Stimulated activated CD4-positive, alpha-beta T cell treated with anti-CD3 and anti-CD28 coated beads, Interleukin-2, amount 100 ng/mL, for 24 hours (primary cell): Measurements from ENCODE around the gene ADCY9.
"Not testable (repeated sequence)": the region's sequence is repeated elsewhere in the genome, so short reads cannot be mapped to it uniquely, and the experiment has no call there.

Experiments used
- DNase-seq, 2 donors: peaks; one replicate each; pipeline ENCODE4 v3.0.0-alpha.2; 2020

Gene ADCY9

DNA sequence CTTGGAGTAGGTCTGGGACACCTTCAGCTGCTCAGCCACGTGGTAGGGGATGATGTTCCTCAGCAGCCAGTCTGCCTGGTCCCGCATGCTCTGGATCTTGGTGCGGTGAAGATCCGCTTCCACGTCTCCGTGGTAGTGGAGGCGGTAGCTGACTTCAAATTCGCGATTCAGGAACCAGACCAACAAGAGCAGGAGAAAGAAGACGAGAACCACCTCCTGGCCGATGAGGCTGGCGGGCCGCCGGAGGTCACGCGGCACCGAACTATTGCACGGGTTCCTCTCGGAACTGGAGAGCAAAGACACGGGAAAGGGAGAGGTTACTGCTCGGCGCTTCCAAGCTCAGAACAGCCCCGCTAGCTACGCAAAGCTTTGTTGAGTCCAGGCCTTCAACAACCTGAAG is 149.6 kb downstream of the ADCY9 start:
- DNase-seq = no peak

DNA sequence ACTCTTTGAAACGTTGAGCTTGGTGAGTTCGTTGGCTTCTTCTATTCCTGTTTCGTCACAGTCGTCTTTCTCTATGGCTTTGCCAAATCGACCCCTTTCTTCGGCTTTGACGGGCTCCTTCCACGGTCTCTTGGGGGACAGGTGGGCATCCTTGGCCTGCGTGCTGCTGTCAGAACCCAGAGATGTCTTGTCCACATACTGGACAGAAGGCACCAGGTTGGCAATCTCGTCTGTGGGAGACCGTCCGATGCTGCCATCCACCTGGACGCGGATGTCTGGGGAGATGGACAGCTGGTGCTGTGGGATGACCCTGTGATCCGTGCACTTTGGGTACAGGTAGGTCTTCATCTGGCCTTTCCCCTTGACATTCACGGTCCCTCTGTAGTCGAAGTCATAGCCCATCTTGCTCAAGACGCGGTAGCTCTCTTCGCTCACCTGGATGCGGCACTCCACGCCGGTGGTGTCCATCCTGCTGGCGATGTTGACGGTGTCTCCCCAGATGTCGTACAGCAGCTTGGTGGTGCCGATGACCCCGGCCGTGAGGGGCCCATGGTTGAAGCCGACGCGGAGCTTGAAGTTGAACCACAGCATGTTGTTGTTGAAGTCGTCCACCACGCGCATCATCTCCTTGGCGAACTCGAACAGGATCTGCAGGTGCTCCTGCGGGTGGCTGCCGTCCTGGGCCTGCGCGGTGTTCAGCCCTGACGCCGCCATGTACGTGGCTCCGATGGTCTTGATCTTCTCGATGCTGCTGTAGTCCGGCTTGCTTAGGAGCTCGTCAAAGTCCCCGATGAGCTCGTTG is 150.3 kb downstream of the ADCY9 start:
- no peak for DNase-seq

DNA sequence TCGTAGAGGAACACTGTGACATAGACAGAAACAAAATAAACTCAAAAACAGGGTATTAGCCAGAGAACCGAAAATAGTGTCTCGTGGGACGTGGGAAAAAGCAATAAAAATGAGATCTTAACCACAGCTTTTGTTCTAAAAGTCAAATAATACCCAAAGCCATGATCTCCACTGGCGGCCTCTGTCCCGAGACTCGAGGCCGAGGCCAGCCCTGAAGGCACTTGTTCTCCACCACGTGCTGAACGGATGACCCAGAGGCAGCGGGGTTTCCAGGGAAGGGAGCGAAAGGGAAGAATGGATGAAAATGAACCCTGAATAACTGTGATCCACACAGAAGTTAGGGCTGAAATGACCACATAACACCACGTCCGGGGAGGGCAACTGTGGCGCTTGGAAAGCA is 150.9 kb downstream of the ADCY9 start:
- no peak for DNase-seq

- no peak for DNase-seq
Measured at GRCh38 chr16:3964686-3965290, 151.5 kb downstream of the ADCY9 start.

GRCh38 chr16:3963886-3964685 is 152.2 kb downstream of the ADCY9 start:
- DNase-seq = no peak

DNA sequence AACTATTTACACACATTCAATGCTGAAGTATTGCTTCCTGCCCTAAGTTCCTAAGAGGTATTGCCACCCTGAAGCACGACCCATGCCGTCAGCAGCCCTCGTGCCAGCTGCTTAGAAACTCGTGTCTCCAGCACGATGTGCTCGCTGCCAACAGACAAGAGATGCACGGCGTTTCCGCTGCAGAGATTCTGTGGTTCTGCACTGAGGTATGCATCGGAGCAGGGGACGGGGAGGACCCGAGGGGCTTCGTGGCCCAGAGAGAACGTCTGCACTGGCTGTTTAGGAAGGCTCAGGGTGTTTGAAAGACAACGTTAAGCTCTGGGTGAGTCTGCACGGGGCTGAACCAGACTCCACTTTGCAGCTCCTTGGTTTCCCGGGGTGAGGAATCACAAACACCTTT is 153.0 kb downstream of the ADCY9 start:
- no peak for DNase-seq

DNA sequence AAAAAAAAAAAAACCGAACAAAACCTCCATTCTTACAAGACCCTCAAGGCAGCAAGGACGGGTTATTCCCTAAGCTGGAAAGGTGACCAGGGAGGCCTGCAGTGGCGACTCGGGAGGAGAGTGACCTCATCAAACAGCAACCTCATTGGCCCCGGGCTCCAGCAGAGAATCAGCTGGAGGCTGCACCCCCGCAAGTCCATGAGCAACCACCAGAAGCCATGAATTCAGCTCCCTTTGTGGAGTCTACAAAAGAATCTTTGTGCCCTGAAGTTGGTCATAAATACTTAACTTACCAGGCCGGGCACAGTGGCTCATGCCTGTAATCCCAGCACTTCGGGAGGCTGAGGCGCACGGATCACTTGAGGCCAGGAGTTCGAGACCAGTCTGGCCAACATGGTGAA is 154.8 kb downstream of the ADCY9 start:
- no peak for DNase-seq

DNA sequence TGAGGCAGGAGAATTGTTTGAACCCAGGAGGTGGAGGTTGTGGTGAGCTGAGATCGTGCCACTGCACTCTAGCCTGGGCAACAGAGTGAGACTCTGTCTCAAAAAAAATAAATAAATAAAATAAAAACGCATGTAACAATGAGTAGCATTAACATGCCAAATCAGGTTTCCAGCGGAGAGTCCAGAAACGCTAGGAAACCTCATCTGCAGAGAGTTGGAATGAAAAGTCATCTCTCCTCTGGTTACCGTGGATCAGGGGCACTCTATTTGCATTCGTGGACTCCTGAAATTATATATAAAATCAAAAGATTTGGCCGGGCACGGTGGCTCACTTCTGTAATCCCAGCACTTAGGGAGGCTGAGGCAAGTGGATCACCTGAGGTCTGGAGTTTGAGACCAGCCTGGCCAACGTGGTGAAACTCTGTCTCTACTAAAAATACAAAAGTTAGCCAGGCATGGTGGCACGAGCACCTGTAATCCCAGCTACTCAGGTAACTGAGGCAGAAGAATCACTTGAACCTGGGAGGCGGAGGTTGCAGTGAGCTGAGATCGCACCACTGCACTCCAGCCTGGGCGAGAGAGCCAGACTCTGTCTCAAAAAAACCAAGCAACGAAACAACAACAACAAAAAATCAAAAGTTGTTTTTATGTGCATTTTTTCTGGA is 156.2 kb downstream of the ADCY9 start:
- not testable (repeated sequence) for DNase-seq

GRCh38 chr16:3959148-3959547 is 157.1 kb downstream of the ADCY9 start:
- DNase-seq = no peak

- no peak for DNase-seq
Measured at GRCh38 chr16:3957344-3957980, 158.8 kb downstream of the ADCY9 start.

DNA sequence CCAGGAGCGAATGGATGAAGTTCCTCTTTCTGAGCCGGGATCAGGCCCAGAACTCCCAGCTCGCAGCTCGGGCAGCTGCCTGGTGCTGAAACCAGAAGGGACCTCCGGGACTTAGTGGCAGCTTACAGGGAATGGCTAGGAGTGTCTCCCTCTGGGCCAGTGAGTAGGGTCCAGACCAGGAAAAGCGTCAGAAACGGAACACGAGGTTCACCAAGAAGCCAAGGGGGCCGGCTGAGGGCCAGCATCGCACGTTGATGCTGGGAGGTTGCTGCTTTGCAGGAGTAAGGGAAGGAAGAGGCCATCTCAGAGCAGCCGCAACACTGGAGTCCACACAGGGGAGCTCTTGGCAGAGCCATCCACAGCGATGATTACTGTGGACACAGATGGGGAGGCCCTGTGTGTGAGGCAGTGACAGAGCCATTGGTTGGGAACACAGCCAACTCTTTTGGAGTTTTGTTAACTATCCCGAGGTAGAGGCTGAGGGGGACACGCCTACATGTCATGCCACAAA is 161.8 kb downstream of the ADCY9 start:
- no peak for DNase-seq

- no peak for DNase-seq
Measured at GRCh38 chr16:3953728-3954410, 162.4 kb downstream of the ADCY9 start.

- DNase-seq = no peak
Measured at GRCh38 chr16:3952737-3953131, 163.5 kb downstream of the ADCY9 start.

- no peak for DNase-seq
Measured at GRCh38 chr16:3951861-3952736, 164.1 kb downstream of the ADCY9 start.

DNA sequence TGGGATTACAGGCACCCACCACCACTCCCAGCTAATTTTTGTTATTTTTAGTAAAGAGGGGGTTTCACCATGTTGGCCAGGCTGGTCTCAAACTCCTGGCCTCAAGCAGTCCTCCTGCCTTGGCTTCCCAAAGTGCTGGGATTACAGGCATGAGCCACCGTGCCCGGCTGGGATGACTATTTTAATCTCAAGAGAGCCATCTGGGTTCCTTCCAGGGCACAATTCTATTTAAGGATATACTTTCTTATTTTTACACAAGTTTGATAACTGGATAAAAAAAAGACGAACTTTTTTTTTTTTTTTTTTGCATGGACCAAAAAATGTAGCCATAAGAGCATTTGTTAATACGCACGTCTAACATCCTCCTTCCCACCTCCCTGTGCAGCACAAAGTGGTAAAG is 164.9 kb downstream of the ADCY9 start:
- not testable (repeated sequence) for DNase-seq

- DNase-seq = no peak
Measured at GRCh38 chr16:3950343-3951193, 165.7 kb downstream of the ADCY9 start.

GRCh38 chr16:3949946-3950342 is 166.3 kb downstream of the ADCY9 start:
- no peak for DNase-seq

DNA sequence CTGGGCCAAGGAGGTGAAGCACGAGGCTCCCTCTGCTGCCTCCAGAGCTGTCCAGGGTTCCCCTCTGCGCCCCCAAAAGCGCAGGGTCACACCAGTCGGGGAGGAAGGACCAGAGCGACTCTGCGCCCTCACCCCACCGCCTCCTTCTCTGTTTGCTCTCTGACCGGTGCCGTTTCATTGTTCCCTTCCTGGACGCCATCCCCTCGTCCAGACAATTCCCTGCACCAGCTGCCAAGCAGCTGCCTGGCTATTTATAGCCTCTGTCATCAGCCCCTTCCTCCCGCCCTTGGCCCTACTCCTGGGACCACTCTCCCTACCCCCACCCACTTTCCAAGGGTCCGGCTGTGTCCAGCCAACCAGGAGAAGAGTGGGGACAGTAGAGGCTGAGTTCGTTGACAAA is 167.0 kb downstream of the ADCY9 start:
- no peak for DNase-seq

DNA sequence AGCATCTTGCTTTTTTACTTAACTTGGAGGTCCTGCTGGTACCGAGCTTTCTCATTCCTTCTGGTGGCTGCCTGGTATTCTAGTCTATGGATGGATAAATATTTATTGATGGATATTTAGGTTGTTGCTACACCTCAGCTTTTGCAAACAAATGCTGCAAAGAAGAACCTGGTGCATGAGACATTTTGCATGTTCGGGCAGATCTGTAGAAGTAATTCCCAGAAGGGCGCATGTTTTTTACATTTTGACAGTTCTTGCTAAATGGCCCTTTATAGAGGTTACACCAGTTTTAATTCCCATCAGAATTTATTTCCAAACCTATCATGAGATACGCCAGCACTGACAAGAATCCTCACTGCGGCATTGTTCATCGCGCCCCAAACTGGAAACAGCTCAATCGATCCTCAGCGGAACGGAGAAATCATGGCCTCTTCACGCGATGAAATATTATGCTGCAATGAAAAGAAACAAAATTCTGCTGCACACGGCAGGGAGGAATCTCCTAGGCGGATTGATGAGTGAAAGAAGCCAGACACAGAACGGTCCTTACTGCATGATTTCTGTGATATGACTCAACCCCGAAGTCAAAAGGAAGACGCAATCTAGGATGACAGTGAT is 167.8 kb downstream of the ADCY9 start:
- DNase-seq = no peak
